Nephron (organoid): Measurements from ENCODE around the gene HDAC7.

Experiments used
- H3K27ac Mint-ChIP-seq, 3 experiments: 2 replicates each; pipeline ENCODE4 v1.8.0; 2020; ENCODE audit warnings: mixed read lengths in 3 of 3, mild to moderate bottlenecking in 2 of 3, moderate library complexity in 1 of 3
- H3K27me3 Mint-ChIP-seq: 2 replicates; pipeline ENCODE4 v1.8.0; 2021; ENCODE audit warnings: low read depth, mild to moderate bottlenecking, moderate library complexity, mixed read lengths
- H3K36me3 Mint-ChIP-seq: 2 replicates; pipeline ENCODE4 v1.8.0; 2020; ENCODE audit warnings: low read depth, mixed read lengths
- H3K4me1 Mint-ChIP-seq: 2 replicates; pipeline ENCODE4 v1.8.0; 2020; ENCODE audit warnings: mixed read lengths
- H3K4me3 Mint-ChIP-seq, 3 experiments: 2 replicates each; pipeline ENCODE4 v1.8.0; 2020; ENCODE audit warnings: mild to moderate bottlenecking in 3 of 3, mixed read lengths in 3 of 3, moderate library complexity in 2 of 3
- H3K9me3 Mint-ChIP-seq: 2 replicates; pipeline ENCODE4 v1.8.0; 2020; ENCODE audit warnings: mixed read lengths
- TF ChIP-seq, protein P1 (sequence below), 3 experiments: fragments of 200-600 bp; sonication (generic); IDR thresholded peaks; one replicate each; pipeline ENCODE4 v1.5.0; 2021; ENCODE audit warnings: antibody characterized with exemption in 3 of 3; ENCODE audit not compliant: unreplicated experiment in 3 of 3

The HDAC7 gene

DNA sequence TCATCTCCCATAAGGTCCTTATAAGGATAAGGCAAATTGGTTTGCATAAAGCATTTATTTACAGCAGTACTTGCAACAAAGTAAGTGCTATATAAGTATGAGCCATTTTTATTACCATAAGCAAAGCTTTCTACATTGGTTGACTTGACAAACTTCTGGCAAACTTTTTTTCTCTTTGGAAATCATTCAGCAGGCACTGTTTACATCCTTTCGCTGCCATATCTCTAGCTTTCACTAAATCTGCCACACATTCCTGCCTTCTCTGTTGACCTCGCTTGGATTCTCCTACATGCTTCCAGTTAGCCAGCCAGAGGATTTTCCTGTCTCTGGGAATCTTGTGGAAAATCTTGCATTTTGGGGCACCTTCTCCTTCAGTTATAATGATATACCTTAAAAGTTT is 21.8 kb upstream of the HDAC7 start:
- no peak overlapping the region for H3K4me3 Mint-ChIP-seq
- H3K4me1 Mint-ChIP-seq: peaks cover 59% of the 10 kb centered on the region
- TF ChIP-seq, protein P1, sequence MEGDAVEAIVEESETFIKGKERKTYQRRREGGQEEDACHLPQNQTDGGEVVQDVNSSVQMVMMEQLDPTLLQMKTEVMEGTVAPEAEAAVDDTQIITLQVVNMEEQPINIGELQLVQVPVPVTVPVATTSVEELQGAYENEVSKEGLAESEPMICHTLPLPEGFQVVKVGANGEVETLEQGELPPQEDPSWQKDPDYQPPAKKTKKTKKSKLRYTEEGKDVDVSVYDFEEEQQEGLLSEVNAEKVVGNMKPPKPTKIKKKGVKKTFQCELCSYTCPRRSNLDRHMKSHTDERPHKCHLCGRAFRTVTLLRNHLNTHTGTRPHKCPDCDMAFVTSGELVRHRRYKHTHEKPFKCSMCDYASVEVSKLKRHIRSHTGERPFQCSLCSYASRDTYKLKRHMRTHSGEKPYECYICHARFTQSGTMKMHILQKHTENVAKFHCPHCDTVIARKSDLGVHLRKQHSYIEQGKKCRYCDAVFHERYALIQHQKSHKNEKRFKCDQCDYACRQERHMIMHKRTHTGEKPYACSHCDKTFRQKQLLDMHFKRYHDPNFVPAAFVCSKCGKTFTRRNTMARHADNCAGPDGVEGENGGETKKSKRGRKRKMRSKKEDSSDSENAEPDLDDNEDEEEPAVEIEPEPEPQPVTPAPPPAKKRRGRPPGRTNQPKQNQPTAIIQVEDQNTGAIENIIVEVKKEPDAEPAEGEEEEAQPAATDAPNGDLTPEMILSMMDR (IDR thresholded peaks at IDR 0.05; ENCODE audit: unreplicated experiment in 3 of 3): no peak
- H3K9me3 Mint-ChIP-seq: no peaks in the 10 kb centered on the region
- no peaks in the 10 kb centered on the region for H3K36me3 Mint-ChIP-seq
- peaks cover 16% of the 10 kb centered on the region for H3K27me3 Mint-ChIP-seq
- peak overlapping the region; percentile 3 to 93 (median 86) for H3K27ac Mint-ChIP-seq

DNA sequence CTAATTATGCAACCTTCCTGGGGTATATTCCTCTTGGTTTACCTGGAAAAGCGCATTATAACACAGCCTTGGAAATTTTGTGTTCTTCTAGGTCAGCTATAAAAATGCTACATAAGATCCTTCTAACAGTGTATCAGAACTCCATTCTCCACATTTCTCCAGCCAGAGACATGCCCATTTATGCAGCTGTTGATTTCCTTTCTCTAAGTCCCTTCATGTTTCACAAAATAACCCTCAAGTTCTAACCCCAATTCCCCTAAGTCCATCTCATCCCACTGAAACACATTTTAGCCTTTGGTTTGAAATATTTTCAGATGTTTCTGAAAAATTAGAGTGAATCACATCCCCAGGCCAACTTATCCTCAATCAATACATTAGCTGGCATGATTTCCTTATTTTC is 20.9 kb upstream of the HDAC7 start:
- Mint-ChIP-seq H3K27ac (peak overlapping the region in 2 of 3 experiments; percentile 48 to 71), H3K4me1 (peaks cover 68% of the 10 kb centered on the region), H3K36me3 (no peaks in the 10 kb centered on the region), H3K27me3 (peaks cover 18% of the 10 kb centered on the region), H3K9me3 (no peaks in the 10 kb centered on the region), H3K4me3 (peak overlapping the region in 1 of 3 experiments; percentile 9)
- TF ChIP-seq, protein P1 (IDR thresholded peaks at IDR 0.05; ENCODE audit: unreplicated experiment in 3 of 3): no peak

DNA sequence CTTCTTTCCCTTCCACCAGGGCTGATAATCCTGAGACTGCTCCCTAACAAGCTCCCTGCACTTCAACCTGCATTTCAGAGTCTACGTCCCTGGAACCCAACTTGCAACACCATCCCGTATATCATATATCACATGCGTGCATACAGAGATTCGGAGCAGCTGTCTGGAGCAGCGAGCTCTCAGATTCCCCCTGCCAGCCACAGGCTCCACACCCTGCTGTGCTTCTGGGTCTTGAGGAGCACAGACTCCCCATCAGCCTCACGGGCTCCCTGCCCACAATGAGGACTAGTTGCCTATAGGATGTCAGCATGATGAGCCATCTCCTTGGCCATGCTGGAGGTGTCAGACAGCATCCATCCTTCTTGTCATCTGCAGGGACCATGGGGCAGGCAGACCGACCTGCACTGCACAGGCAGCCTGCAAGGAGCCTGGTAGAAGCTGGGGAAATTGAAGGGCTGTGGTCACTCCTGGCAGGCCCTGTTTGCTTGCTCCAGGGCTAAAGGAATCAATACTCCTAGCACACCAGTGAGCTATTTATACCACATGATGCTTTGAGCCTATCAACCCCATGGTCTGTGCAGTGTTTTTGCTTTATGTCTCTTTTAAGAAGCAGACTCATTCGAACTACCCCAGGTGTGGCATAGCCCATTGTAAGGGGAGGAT is 19.6 kb upstream of the HDAC7 start:
- Mint-ChIP-seq H3K4me1 (peaks cover 68% of the 10 kb centered on the region), H3K27ac (peak overlapping the region; percentile 37 to 60 (median 55)), H3K9me3 (no peaks in the 10 kb centered on the region), H3K27me3 (peaks cover 10% of the 10 kb centered on the region), H3K4me3 (peak overlapping the region in 1 of 3 experiments; percentile 27), H3K36me3 (no peaks in the 10 kb centered on the region)
- TF ChIP-seq, protein P1 (IDR thresholded peaks at IDR 0.05; ENCODE audit: unreplicated experiment in 3 of 3): no peak

DNA sequence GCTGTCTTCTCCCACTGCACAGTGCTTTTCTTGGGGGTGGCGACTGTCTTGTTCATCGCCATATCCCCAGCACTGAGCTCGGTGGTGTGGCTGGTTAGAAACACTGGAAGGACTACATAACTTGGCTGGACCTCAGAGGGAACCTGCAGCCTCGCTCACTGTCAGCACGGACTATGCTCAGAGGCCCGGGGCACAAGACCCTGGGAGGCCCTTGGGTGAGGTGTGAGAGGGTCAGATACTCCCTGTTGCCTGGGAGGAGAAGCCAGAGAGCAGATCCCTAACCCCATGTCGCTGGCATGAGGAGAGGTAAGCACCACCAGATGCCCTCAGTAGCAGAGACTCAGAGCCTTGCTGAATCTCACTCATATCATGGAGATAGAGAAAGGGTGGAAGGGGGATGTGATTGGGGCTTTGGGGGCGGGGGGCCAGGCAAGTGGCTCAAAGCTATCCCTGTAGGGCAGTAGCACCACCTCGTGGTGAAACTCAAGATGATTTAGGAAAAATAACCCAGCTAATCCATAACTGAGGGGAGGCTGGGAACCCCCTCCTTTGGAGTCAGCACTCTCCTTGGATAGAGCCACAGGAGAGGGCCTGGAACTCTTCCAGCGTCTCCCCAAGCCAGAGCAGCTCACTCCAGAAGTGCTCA is 18.7 kb upstream of the HDAC7 start:
- H3K27me3 Mint-ChIP-seq: peaks cover 8% of the 10 kb centered on the region
- TF ChIP-seq, protein P1 (IDR thresholded peaks at IDR 0.05; ENCODE audit: unreplicated experiment in 3 of 3): peak; percentile 49 to 64 (median 53)
- peaks cover 76% of the 10 kb centered on the region for H3K4me1 Mint-ChIP-seq
- no peaks in the 10 kb centered on the region for H3K9me3 Mint-ChIP-seq
- H3K4me3 Mint-ChIP-seq: no peak overlapping the region
- H3K36me3 Mint-ChIP-seq: no peaks in the 10 kb centered on the region
- H3K27ac Mint-ChIP-seq: peak overlapping the region in 2 of 3 experiments; percentile 37 to 60

DNA sequence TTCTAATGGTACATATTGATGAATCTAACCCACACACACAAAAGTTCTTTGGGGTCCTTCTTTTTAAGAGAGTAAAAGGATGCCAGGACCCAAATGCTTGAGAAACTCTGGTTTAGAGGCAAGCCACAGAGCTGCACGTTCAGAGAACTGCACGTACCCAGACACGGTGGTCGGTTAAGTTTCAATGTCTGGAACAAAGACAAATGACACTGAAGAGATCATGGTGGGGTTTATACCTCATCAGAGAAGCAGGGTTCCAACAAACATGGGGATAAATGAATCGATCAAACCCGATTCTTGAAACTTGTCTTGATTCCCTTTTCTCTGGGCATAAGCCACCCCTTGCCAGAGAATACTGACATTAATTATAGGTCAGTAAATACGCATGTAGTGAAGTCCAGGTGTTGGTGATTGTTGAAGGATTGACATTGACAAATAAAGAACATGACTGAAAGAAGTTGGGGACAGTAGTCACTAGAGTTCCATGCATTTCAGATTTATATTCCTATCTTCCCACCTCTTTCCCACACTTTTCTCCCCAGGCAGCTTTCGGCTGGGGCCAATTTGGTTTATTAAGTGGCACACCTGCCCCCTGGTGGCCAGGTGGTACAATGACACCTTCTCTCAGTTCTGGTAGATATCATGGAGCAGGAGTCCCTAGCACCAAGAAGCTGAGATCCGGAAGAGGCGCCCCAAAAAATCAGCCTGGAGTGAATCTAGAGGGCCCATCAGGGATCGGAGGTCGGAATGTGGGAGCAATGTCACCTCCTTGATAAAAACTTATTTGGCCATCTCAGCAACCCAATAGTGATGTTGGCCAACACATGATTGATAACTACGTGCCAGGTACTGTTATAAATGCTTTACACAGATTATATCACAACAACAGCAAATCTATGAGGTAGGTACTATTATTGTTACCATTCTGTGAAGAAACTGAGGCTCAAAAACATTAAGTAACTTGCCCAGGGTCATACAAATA is 17.8 kb upstream of the HDAC7 start:
- TF ChIP-seq, protein P1 (IDR thresholded peaks at IDR 0.05; ENCODE audit: unreplicated experiment in 3 of 3): peak; percentile 88 to 93 (median 91)
- H3K4me1 Mint-ChIP-seq: peaks cover 77% of the 10 kb centered on the region
- H3K36me3 Mint-ChIP-seq: no peaks in the 10 kb centered on the region
- H3K9me3 Mint-ChIP-seq: no peaks in the 10 kb centered on the region
- H3K4me3 Mint-ChIP-seq: no peak overlapping the region
- H3K27me3 Mint-ChIP-seq: peaks cover 4% of the 10 kb centered on the region
- H3K27ac Mint-ChIP-seq: peak overlapping the region in 2 of 3 experiments; percentile 5 to 8
